ENCODE measurements around the gene PRDM4. TPM values are rescaled to one million over a fixed set of nuclear protein-coding genes. Genes with fewer than 3 reads are reported as not detected.
A peak's percentile ranks its signal among the peaks of the same experiment; 100 is the strongest.

The PRDM4 gene
- total and polyA plus RNA-seq, 2 of the 13 experiments (the other 11 are each of a cell fraction or from before 2014, with no cell fraction given): 9.9 to 15.3 TPM

DNA sequence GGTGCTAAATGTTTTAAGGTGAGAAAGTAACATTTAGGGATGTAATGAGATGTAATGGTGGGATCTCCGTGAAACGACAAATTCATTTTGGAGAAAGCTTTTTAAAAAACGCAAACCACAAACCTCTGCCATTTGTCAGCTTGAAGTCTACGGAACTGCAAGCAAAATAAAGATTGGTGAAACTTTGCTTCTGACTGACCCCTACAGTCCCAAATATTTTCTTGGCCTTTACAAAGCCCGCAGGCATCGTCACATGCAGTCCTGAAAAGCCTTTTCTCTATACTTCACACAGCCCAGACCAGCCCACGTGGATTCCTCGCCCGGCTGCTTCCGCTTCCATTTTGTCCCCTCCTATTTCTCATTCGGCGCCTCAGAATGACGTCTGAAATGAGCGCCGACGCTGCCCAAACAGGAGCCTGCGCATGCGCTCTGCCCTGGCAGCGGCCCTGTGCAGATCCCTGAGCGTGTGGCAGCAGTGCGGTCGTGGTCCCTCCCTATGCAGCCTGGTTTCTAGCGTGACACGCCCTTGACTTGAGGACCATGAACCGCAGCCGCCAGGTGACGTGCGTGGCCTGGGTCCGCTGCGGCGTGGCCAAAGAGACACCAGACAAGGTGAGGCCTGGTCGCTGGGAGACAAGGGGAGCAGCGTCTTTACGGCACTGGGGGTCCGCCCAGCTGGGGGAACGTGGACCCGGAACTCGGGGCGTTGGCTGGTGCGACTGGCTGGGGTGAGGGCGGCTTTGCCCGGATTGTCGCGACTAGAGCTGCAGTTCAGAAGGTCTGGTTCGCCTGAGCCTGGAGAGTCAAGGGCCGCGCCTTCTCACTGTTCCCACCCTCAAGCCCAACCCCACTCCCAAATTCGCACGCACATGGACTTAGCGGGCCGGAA lies 75.3 kb downstream of the PRDM4 start, which contains the start of gene PWP1 (continued):
- TF ChIP-seq, protein P1, sequence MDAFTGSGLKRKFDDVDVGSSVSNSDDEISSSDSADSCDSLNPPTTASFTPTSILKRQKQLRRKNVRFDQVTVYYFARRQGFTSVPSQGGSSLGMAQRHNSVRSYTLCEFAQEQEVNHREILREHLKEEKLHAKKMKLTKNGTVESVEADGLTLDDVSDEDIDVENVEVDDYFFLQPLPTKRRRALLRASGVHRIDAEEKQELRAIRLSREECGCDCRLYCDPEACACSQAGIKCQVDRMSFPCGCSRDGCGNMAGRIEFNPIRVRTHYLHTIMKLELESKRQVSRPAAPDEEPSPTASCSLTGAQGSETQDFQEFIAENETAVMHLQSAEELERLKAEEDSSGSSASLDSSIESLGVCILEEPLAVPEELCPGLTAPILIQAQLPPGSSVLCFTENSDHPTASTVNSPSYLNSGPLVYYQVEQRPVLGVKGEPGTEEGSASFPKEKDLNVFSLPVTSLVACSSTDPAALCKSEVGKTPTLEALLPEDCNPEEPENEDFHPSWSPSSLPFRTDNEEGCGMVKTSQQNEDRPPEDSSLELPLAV (CRISPR knock-in tag; conservative IDR thresholded peaks at IDR 0.05; ENCODE audit: low read depth): no peak
- peak; percentile 74; the same call in 1 of the 2 replicates for TF ChIP-seq SNAI1 (CRISPR knock-in tag; IDR thresholded peaks at IDR 0.05; ENCODE audit: borderline replicate concordance)
- TF ChIP-seq ZNF326 (CRISPR knock-in tag; IDR thresholded peaks at IDR 0.05; ENCODE audit: borderline replicate concordance): no peak; the same call in 1 of the 2 replicates
- TF ChIP-seq ZSCAN25 (CRISPR knock-in tag; IDR thresholded peaks at IDR 0.05): peak; percentile 61; the same call in 1 of the 2 replicates
- no peak for TF ChIP-seq GTF3A (CRISPR knock-in tag; conservative IDR thresholded peaks at IDR 0.05)
- TF ChIP-seq, protein P2, sequence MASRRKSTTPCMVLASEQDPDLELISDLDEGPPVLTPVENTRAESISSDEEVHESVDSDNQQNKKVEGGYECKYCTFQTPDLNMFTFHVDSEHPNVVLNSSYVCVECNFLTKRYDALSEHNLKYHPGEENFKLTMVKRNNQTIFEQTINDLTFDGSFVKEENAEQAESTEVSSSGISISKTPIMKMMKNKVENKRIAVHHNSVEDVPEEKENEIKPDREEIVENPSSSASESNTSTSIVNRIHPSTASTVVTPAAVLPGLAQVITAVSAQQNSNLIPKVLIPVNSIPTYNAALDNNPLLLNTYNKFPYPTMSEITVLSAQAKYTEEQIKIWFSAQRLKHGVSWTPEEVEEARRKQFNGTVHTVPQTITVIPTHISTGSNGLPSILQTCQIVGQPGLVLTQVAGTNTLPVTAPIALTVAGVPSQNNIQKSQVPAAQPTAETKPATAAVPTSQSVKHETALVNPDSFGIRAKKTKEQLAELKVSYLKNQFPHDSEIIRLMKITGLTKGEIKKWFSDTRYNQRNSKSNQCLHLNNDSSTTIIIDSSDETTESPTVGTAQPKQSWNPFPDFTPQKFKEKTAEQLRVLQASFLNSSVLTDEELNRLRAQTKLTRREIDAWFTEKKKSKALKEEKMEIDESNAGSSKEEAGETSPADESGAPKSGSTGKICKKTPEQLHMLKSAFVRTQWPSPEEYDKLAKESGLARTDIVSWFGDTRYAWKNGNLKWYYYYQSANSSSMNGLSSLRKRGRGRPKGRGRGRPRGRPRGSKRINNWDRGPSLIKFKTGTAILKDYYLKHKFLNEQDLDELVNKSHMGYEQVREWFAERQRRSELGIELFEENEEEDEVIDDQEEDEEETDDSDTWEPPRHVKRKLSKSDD (CRISPR knock-in tag; IDR thresholded peaks at IDR 0.05; ENCODE audit: low read depth): peak; percentile 85; the same call in 1 of the 2 replicates
- peak; percentile 40; the same call in 1 of the 2 replicates for TF ChIP-seq ZNF121 (CRISPR knock-in tag; IDR thresholded peaks at IDR 0.05)
- 0 out of 4 replicates have a peak, but pooled peaks of 1 of the 2 experiments have one; percentile 24 for TF ChIP-seq NR2F1 (CRISPR knock-in tag; IDR thresholded peaks at IDR 0.05)
- TF ChIP-seq, protein P3, sequence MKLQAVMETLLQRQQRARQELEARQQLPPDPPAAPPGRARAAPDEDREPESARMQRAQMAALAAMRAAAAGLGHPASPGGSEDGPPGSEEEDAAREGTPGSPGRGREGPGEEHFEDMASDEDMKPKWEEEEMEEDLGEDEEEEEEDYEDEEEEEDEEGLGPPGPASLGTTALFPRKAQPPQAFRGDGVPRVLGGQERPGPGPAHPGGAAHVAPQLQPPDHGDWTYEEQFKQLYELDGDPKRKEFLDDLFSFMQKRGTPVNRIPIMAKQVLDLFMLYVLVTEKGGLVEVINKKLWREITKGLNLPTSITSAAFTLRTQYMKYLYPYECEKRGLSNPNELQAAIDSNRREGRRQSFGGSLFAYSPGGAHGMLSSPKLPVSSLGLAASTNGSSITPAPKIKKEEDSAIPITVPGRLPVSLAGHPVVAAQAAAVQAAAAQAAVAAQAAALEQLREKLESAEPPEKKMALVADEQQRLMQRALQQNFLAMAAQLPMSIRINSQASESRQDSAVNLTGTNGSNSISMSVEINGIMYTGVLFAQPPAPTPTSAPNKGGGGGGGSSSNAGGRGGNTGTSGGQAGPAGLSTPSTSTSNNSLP (IDR thresholded peaks at IDR 0.05; ENCODE audit: low read depth, low read length): peak; percentile 80
- no peak for TF ChIP-seq PCBP2 (optimal IDR thresholded peaks at IDR 0.05; ENCODE audit: low read depth, low read length, poor library complexity, severe bottlenecking)
- TF ChIP-seq, protein P4, sequence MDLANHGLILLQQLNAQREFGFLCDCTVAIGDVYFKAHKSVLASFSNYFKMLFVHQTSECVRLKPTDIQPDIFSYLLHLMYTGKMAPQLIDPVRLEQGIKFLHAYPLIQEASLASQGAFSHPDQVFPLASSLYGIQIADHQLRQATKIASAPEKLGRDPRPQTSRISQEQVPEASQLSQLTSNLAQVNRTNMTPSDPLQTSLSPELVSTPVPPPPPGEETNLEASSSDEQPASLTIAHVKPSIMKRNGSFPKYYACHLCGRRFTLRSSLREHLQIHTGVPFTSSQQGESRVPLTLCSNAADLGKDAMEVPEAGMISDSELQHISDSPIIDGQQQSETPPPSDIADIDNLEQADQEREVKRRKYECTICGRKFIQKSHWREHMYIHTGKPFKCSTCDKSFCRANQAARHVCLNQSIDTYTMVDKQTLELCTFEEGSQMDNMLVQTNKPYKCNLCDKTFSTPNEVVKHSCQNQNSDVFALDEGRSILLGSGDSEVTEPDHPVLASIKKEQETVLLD (CRISPR knock-in tag; IDR thresholded peaks at IDR 0.05; ENCODE audit: low read depth): no peak
- TF ChIP-seq ZNF296 (CRISPR knock-in tag; conservative IDR thresholded peaks at IDR 0.05): peak; percentile 80; the same call in 1 of the 2 replicates
- peak; percentile 97 for TF ChIP-seq ZNF451 (CRISPR knock-in tag; IDR thresholded peaks at IDR 0.05)
- 0 out of 2 replicates have a peak, but pooled peaks have one; percentile 48 for TF ChIP-seq ZFP36L1 (CRISPR knock-in tag; IDR thresholded peaks at IDR 0.05)
- no peak; the same call in 1 of the 2 replicates for TF ChIP-seq ZNF12 (CRISPR knock-in tag; IDR thresholded peaks at IDR 0.05)
- TF ChIP-seq, protein P5, sequence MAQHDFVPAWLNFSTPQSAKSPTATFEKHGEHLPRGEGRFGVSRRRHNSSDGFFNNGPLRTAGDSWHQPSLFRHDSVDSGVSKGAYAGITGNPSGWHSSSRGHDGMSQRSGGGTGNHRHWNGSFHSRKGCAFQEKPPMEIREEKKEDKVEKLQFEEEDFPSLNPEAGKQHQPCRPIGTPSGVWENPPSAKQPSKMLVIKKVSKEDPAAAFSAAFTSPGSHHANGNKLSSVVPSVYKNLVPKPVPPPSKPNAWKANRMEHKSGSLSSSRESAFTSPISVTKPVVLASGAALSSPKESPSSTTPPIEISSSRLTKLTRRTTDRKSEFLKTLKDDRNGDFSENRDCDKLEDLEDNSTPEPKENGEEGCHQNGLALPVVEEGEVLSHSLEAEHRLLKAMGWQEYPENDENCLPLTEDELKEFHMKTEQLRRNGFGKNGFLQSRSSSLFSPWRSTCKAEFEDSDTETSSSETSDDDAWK (CRISPR knock-in tag; IDR thresholded peaks at IDR 0.05): no peak
- TF ChIP-seq TP53 (CRISPR knock-in tag; conservative IDR thresholded peaks at IDR 0.05): 0 out of 2 replicates have a peak, but pooled peaks have one; percentile 45
- TF ChIP-seq MAFF (IDR thresholded peaks at IDR 0.05; ENCODE audit: low read depth, low read length): no peak
- peak; percentile 43; the same call in 1 of the 2 replicates for TF ChIP-seq ZNF317 (CRISPR knock-in tag; IDR thresholded peaks at IDR 0.05)
